ENCODE results near the gene CLDN2. TPM values are rescaled to one million over a fixed set of nuclear protein-coding genes. Genes with fewer than 3 reads are reported as not detected.

The CLDN2 gene
- total and polyA plus RNA-seq, 10 of the 15 experiments (the other 5 are each of a cell fraction or from before 2014, with no cell fraction given) = 0.06 TPM; not detected in 9

Other genes starting within 250 kb of the CLDN2 start
- not detected in 2 replicates for gene RNF128, start 193.7 kb upstream of the CLDN2 start, total RNA-seq (2014; rRNA removed)
- gene RNF128, start 193.7 kb upstream of the CLDN2 start, total RNA-seq (2014; rRNA removed; fragmentation: Illumina TruSeq; extraction: Trizol) = not detected in 2 replicates
- 0.10 TPM in 1 of 2 replicates, not detected in the other for gene RNF128, start 193.7 kb upstream of the CLDN2 start, total RNA-seq (2021)
- gene RNF128, start 193.7 kb upstream of the CLDN2 start, polyA plus RNA-seq (2011; rRNA removed) = not detected in 2 replicates
- gene RNF128, start 193.7 kb upstream of the CLDN2 start, polyA plus RNA-seq (2014; fragmentation: Illumina TruSeq; extraction: Trizol) = not detected in 2 replicates
- gene RNF128, start 193.7 kb upstream of the CLDN2 start, polyA plus RNA-seq (2014; fragmentation: Nextera tagmentation; extraction: Ambion mirVana) = not detected
- not detected in 2 replicates for gene RNF128, start 193.7 kb upstream of the CLDN2 start, polyA plus RNA-seq (2014; rRNA removed)
- not detected for gene RNF128, start 193.7 kb upstream of the CLDN2 start, polyA plus RNA-seq (2016; fragmentation: Nextera tagmentation; extraction: Ambion mirVana)
- gene TBC1D8B, start 117.7 kb upstream of the CLDN2 start, total RNA-seq (2014; rRNA removed) = 1.7 and 3.4 TPM in 2 replicates
- gene TBC1D8B, start 117.7 kb upstream of the CLDN2 start, total RNA-seq (2014; rRNA removed; fragmentation: Illumina TruSeq; extraction: Trizol) = 1.6 and 1.9 TPM in 2 replicates
- gene TBC1D8B, start 117.7 kb upstream of the CLDN2 start, total RNA-seq (2021) = 2.0 and 2.6 TPM in 2 replicates
- gene TBC1D8B, start 117.7 kb upstream of the CLDN2 start, polyA plus RNA-seq (2011; rRNA removed) = 2.3 and 4.4 TPM in 2 replicates
- 2.4 and 5.2 TPM in 2 replicates for gene TBC1D8B, start 117.7 kb upstream of the CLDN2 start, polyA plus RNA-seq (2014; fragmentation: Illumina TruSeq; extraction: Trizol)
- gene TBC1D8B, start 117.7 kb upstream of the CLDN2 start, polyA plus RNA-seq (2014; fragmentation: Nextera tagmentation; extraction: Ambion mirVana) = 1 to 10 TPM in 1 of 2 experiments, under 1 TPM in 1; 0.95 to 1.2 TPM
- 0.93 and 1.5 TPM in 2 replicates for gene TBC1D8B, start 117.7 kb upstream of the CLDN2 start, polyA plus RNA-seq (2014; rRNA removed)
- 1 to 10 TPM; 1.6 to 1.7 TPM for gene TBC1D8B, start 117.7 kb upstream of the CLDN2 start, polyA plus RNA-seq (2016; fragmentation: Nextera tagmentation; extraction: Ambion mirVana)
- gene RIPPLY1, start 17.1 kb upstream of the CLDN2 start, total RNA-seq (2014; rRNA removed) = not detected in 2 replicates
- gene RIPPLY1, start 17.1 kb upstream of the CLDN2 start, total RNA-seq (2014; rRNA removed; fragmentation: Illumina TruSeq; extraction: Trizol) = not detected in 2 replicates
- not detected in 2 replicates for gene RIPPLY1, start 17.1 kb upstream of the CLDN2 start, total RNA-seq (2021)
- gene RIPPLY1, start 17.1 kb upstream of the CLDN2 start, polyA plus RNA-seq (2011; rRNA removed) = not detected in 2 replicates
- gene RIPPLY1, start 17.1 kb upstream of the CLDN2 start, polyA plus RNA-seq (2014; fragmentation: Illumina TruSeq; extraction: Trizol) = not detected in 2 replicates
- gene RIPPLY1, start 17.1 kb upstream of the CLDN2 start, polyA plus RNA-seq (2014; fragmentation: Nextera tagmentation; extraction: Ambion mirVana) = not detected
- not detected in 2 replicates for gene RIPPLY1, start 17.1 kb upstream of the CLDN2 start, polyA plus RNA-seq (2014; rRNA removed)
- gene RIPPLY1, start 17.1 kb upstream of the CLDN2 start, polyA plus RNA-seq (2016; fragmentation: Nextera tagmentation; extraction: Ambion mirVana) = not detected
- gene MORC4, start 79.8 kb downstream of the CLDN2 start, total RNA-seq (2014; rRNA removed) = 0.11 and 0.34 TPM in 2 replicates
- 0.41 and 0.49 TPM in 2 replicates for gene MORC4, start 79.8 kb downstream of the CLDN2 start, total RNA-seq (2014; rRNA removed; fragmentation: Illumina TruSeq; extraction: Trizol)
- 0.21 and 0.41 TPM in 2 replicates for gene MORC4, start 79.8 kb downstream of the CLDN2 start, total RNA-seq (2021)
- 0.65 and 0.79 TPM in 2 replicates for gene MORC4, start 79.8 kb downstream of the CLDN2 start, polyA plus RNA-seq (2011; rRNA removed)
- 0.28 and 0.32 TPM in 2 replicates for gene MORC4, start 79.8 kb downstream of the CLDN2 start, polyA plus RNA-seq (2014; fragmentation: Illumina TruSeq; extraction: Trizol)
- gene MORC4, start 79.8 kb downstream of the CLDN2 start, polyA plus RNA-seq (2014; fragmentation: Nextera tagmentation; extraction: Ambion mirVana) = under 1 TPM; 0.06 to 0.09 TPM
- 0.16 and 0.20 TPM in 2 replicates for gene MORC4, start 79.8 kb downstream of the CLDN2 start, polyA plus RNA-seq (2014; rRNA removed)
- under 1 TPM; 0.03 to 0.24 TPM for gene MORC4, start 79.8 kb downstream of the CLDN2 start, polyA plus RNA-seq (2016; fragmentation: Nextera tagmentation; extraction: Ambion mirVana)
- gene RBM41, start 198.4 kb downstream of the CLDN2 start, total RNA-seq (2014; rRNA removed) = 10.1 and 10.2 TPM in 2 replicates
- 14.4 and 15.1 TPM in 2 replicates for gene RBM41, start 198.4 kb downstream of the CLDN2 start, total RNA-seq (2014; rRNA removed; fragmentation: Illumina TruSeq; extraction: Trizol)
- 11.3 and 13.0 TPM in 2 replicates for gene RBM41, start 198.4 kb downstream of the CLDN2 start, total RNA-seq (2021)
- 14.4 and 26.4 TPM in 2 replicates for gene RBM41, start 198.4 kb downstream of the CLDN2 start, polyA plus RNA-seq (2011; rRNA removed)
- gene RBM41, start 198.4 kb downstream of the CLDN2 start, polyA plus RNA-seq (2014; fragmentation: Illumina TruSeq; extraction: Trizol) = 14.8 and 21.7 TPM in 2 replicates
- gene RBM41, start 198.4 kb downstream of the CLDN2 start, polyA plus RNA-seq (2014; fragmentation: Nextera tagmentation; extraction: Ambion mirVana) = 1 to 10 TPM; 7.7 to 9.1 TPM
- 9.0 and 9.1 TPM in 2 replicates for gene RBM41, start 198.4 kb downstream of the CLDN2 start, polyA plus RNA-seq (2014; rRNA removed)
- gene RBM41, start 198.4 kb downstream of the CLDN2 start, polyA plus RNA-seq (2016; fragmentation: Nextera tagmentation; extraction: Ambion mirVana) = 10 to 100 TPM; 18.9 to 19.1 TPM